Superior temporal gyrus (tissue), 1 donor: Measurements from ENCODE around the gene SLC22A3.
"Not testable (repeated sequence)": the region's sequence is repeated elsewhere in the genome, so short reads cannot be mapped to it uniquely, and the experiment has no call there.

ENCODE experiments used
- DNase-seq: peaks from one replicate; pipeline ENCODE4 v3.0.0-alpha.2; 2016; ENCODE audit errors: extremely low spot score

The SLC22A3 gene

DNA sequence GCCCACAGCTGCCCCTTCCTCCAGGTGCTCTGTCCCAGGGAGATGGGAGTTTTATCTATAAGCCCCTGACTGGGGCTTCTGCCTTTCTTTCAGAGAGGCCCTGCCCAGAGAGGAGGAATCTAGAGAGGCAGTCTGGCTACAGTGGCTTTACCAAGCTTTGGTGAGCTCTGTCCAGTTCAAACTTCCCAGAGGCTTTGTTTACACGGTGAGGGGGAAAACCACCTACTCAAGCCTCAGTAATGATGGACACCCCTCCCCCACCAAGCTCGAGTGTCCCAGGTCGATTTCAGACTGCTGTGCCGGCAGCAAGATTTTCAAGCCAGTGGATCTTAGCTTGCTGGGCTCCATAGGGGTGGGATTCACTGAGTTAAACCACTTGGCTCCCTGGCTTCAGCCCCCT, 25.4 kb downstream of the SLC22A3 start:
- DNase-seq: not testable (repeated sequence)

- DNase-seq: no peak
Observed at GRCh38 chr6:160374836-160375560, 26.8 kb downstream of the SLC22A3 start.

- no peak for DNase-seq
Observed at GRCh38 chr6:160375561-160375949, 27.4 kb downstream of the SLC22A3 start.

DNA sequence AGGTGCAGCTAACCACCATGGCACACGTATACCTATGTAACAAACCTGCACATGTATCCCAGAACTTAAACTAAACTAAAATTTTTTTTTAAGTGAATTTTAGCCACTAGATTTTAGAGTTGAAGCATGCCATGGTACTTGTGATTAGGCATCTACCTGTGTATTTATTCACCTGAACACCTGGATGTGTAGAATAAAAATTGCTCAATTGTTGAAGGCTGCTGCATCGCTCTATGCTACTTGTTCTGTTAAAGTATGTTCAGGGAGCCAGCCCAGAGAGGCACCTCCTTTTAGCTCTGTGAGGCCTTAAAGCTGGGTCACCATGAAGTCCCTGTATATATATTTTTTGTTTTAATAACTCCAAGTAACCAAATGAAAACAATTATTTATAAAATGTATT, 28.3 kb downstream of the SLC22A3 start:
- no peak for DNase-seq

GRCh38 chr6:160378218-160378617, 30.0 kb downstream of the SLC22A3 start:
- no peak for DNase-seq

GRCh38 chr6:160378882-160379281, 30.7 kb downstream of the SLC22A3 start:
- no peak for DNase-seq

- no peak for DNase-seq
Observed at GRCh38 chr6:160379466-160379865, 31.3 kb downstream of the SLC22A3 start.

DNA sequence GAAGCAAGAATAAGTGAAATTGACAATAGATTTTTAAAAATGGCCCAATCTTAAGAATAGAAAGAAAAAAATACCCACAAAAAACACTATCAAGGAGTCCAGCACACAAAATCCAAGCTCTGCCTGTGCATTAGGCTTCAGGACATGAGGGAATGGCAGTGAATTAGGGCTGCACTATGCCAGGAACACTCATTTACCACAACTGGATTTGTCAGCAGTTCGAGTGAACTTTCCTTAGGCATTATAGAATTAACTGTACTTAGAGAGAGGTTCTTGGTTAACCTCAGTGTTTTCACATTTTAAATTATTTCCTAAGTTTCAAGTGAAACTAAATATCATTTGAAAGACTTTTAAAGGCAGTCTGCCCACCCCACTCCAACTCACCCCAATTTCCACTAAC, 34.8 kb downstream of the SLC22A3 start:
- no peak for DNase-seq

- DNase-seq: no peak
Observed at GRCh38 chr6:160386869-160387530, 38.8 kb downstream of the SLC22A3 start.

DNA sequence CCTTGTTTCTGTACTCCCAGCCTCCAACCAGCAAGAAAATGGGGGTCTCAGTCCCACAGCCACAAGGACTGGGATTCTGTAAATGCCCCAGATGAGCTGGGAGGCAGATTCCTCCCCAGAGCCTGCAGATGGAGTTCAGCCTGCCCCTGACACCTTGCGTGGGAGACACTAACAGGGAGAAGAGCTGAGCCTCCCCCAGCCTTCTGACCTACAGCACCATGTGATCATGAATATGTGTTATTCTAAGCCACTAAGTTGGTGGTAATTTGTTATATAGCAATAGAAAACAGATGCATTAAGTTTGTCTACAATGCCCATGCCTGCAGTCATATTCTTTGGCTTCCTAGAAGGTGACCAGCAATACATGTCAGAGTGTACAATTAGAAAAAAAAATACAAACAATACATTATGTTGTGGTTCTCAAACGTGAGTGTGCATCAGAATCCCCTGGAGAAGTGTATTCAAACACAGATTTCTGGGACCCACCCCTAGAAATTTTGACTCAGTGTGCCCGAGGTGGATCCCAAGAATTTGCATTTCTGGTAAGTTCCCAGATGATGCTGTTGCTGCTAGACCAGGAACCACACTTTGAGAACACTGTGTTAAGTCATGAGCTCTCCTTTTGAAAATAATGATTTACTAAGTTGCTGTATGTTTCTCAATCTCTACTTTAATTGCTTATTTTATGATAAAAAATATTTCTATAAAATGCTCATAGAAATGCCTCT, 39.9 kb downstream of the SLC22A3 start:
- DNase-seq: no peak

DNA sequence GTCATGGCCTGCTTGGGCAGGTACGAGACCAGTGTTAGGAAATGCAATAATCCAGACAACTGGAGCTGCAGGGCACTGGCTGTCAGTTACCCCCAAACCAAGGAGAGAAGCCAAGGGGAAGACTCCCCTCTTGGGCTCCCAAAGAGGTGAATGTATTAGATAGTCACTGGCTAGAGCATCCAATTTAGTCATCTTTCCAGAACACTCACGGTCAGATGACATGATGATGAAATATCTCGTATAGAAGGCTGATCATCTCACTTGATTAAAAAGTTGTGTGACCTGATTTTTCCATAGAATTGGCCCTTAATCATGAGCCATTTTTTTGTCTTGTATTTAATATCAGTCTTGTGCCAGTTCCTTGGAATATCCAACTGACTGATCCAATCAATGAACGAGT, 40.7 kb downstream of the SLC22A3 start:
- no peak for DNase-seq

DNA sequence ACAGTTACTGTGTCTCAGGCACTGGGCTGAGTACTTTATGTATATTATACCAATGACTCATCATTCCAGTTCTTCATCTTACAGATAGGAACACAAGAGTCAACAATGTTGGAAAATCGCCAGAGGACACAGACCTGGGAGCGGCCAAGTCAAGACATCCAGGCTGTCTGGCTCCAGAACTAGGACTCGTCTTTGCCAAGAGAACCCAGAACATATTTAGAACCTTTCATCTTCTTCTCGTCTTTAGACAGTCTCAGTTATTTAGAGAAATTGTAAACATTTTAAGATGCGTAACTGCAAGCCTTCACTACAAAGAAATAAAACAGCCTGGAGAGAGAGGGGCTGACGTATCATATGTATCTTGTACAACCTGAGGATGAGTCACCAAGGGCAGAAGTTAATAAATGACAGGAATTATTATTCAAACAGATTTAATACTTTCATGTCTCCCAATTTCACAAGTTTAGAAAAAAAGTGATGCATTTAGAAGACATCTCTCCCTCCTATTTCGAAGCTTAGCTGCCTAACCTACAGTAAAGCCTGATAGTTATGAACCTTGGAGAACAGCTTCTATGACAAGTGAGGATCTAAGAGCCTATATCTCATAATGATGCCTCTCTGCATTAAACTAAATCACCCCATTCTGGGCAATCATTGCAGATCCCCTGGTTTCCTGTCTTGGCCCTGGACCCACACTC, 43.4 kb downstream of the SLC22A3 start:
- DNase-seq: no peak

- not testable (repeated sequence) for DNase-seq
Observed at GRCh38 chr6:160393442-160393841, 45.3 kb downstream of the SLC22A3 start.

GRCh38 chr6:160393891-160394653, 45.9 kb downstream of the SLC22A3 start:
- DNase-seq: no peak

- DNase-seq: no peak
Observed at GRCh38 chr6:160394654-160395035, 46.5 kb downstream of the SLC22A3 start.

GRCh38 chr6:160395187-160395586, 47.0 kb downstream of the SLC22A3 start:
- no peak for DNase-seq

- no peak for DNase-seq
Observed at GRCh38 chr6:160396292-160396691, 48.1 kb downstream of the SLC22A3 start.

DNA sequence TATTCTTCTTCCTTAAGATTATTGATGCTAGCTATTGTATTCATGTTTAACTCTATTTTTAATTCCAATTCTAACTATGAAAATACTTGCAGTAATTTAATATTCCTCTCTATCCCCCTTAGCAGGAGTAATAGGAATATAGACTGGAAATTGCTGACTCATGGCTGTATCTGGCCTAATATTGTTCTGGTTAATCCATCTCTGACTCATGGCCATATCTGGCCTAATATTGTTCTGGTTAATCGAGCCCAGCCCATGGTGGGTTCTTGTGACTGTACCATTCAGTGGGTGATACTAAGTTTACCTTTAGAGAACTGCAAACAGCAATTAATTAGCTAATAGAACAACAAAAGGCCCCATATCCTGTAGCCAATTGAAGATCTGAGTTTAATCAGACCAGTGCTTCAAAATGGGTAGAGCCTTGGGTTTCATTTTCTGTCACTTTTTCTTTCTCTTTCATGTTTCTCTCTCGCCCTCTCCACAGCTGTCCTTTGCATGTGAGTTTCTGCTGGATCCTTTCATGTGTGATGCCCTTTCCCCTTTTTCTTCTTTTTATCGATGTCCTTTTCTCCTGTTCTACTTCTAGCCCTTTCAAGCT, 50.6 kb downstream of the SLC22A3 start:
- no peak for DNase-seq

DNA sequence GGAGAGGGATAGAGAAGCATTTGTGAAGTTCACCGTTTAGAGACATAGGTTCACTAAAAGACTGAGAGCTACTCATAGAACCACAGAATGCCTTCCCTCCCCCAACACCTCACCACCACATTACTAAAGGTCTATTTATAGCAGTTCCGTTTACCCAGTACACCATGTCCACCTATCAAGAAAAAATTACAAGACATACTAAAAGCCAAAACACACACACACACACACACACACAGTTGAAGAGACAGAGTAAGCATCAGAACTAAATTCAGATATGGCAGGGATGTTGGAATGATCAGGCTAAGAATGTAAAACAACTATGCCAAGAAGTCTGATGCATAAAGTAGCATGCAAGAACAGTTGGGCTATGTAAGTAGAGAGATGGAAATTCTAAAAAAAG, 52.3 kb downstream of the SLC22A3 start:
- no peak for DNase-seq

DNA sequence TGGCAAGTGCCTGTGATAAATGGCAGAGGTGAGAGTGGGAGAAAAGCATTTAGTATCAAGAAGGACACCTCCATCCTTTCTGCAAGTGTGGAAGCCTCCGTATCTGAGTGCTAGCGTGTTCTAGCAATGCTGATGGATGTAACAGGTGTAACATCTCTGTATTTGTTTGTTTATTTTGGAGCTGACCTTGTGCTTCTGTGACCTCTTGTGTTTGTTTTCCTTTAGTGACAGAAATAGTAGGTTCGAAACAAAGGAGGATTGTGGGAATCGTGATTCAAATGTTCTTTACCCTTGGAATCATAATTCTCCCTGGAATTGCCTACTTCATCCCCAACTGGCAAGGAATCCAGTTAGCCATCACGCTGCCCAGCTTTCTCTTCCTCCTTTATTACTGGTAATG, 60.4 kb downstream of the SLC22A3 start:
- no peak for DNase-seq

DNA sequence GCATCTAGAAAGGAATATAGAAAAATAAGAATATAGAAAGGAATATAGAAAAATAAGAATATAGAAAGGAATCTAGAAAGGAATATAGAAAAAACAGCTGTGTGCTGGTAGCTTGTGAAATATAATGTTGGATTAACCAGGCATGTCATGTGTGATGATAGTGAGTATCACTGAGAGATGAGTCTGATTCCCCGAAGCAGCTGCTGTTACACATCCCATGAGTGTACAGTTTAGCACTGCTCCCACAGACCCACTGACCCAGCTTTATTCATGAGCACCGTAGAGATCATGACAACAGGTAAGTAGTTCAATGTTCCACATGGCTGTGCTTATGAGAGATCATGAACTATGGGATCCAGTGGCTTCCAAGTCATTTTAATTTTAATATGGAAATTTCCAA, 64.8 kb downstream of the SLC22A3 start:
- DNase-seq: no peak
